GM21786 (cell line): Measurements from ENCODE around the gene PRR32.
"Not testable (repeated sequence)": the region's sequence is repeated elsewhere in the genome, so short reads cannot be mapped to it uniquely, and the experiment has no call there.

Experiments used
- ATAC-seq: cut with Tn5 transposase; IDR thresholded peaks from one replicate; pipeline ENCODE4 v1.9.1; 2021; ENCODE audit not compliant: unreplicated experiment

The PRR32 gene

GRCh38 chrX:126819429-126819828, at the start of gene PRR32:
Gene PRR32 (plus strand): TSS chrX:126819729. CDS start chrX:126819844, 115 bp downstream.
- no peak for ATAC-seq

- ATAC-seq: peak; percentile 96
Observed at GRCh38 chrX:126770179-126770578, 49.4 kb upstream of the PRR32 start.

- ATAC-seq: no peak
Observed at GRCh38 chrX:126785539-126785938, 34.0 kb upstream of the PRR32 start.

- ATAC-seq: no peak
Observed at GRCh38 chrX:126799059-126799458, 20.5 kb upstream of the PRR32 start.

GRCh38 chrX:126806784-126807183, 12.7 kb upstream of the PRR32 start:
- ATAC-seq: not testable (repeated sequence)

- no peak for ATAC-seq
Observed at GRCh38 chrX:126815806-126816205, 3.7 kb upstream of the PRR32 start.

GRCh38 chrX:126820700-126821420, 1.3 kb downstream of the PRR32 start:
- ATAC-seq: no peak

GRCh38 chrX:126824338-126825007, 4.9 kb downstream of the PRR32 start:
- ATAC-seq: no peak

GRCh38 chrX:126825566-126826193, 6.2 kb downstream of the PRR32 start:
- ATAC-seq: no peak

- ATAC-seq: no peak
Observed at GRCh38 chrX:126836186-126836585, 16.7 kb downstream of the PRR32 start.

- no peak for ATAC-seq
Observed at GRCh38 chrX:126847143-126847542, 27.6 kb downstream of the PRR32 start.

GRCh38 chrX:126855839-126856524, 36.5 kb downstream of the PRR32 start:
- no peak for ATAC-seq
